ENCODE data around the gene SH2D1A. TPM values are rescaled to one million over a fixed set of nuclear protein-coding genes. Genes with fewer than 3 reads are reported as not detected.

The SH2D1A gene
- total RNA-seq, 1 donor from 2014 or later, result not detected

- Histone ChIP-seq H3F3A (ENCODE audit: low read depth) (no peaks in the 10 kb centered on the region), H4K20me1 (ENCODE audit: low read depth) (no peaks in the 10 kb centered on the region), H3K27me3 (no peaks in the 10 kb centered on the region), H3K9me3 (ENCODE audit: low read depth) (no peaks in the 10 kb centered on the region), H3K4me3 (no peak overlapping the region), H3K36me3 (no peaks in the 10 kb centered on the region), H3K4me1 (no peaks in the 10 kb centered on the region), H3K4me2 (no peak overlapping the region), H3K9ac (no peak overlapping the region), H3K27ac (no peak overlapping the region), H3K79me2 (ENCODE audit: low read depth) (no peaks in the 10 kb centered on the region), H2AFZ (replicated peaks) (no peak overlapping the region)
- no peak overlapping the region for H3K4me3 Mint-ChIP-seq
- TF ChIP-seq EZH2 (IDR thresholded peaks at IDR 0.05), result no peak
- TF ChIP-seq EZH2phosphoT487 (IDR thresholded peaks at IDR 0.05), result no peak
- no peak for TF ChIP-seq CTCF (IDR thresholded peaks at IDR 0.05)
- no peak for DNase-seq (ENCODE audit: low spot score)
- H3K36me3 Mint-ChIP-seq, result no peaks in the 10 kb centered on the region
- H3K27ac Mint-ChIP-seq, result no peak overlapping the region
- no peaks in the 10 kb centered on the region for H3K4me1 Mint-ChIP-seq
- H3K9me3 Mint-ChIP-seq, result no peaks in the 10 kb centered on the region
- no peaks in the 10 kb centered on the region for H3K27me3 Mint-ChIP-seq (ENCODE audit: insufficient read depth, low read depth)
These were observed 7.4 kb upstream of the SH2D1A start for GRCh38 chrX:124338733-124339514.

GRCh38 chrX:124341396-124342132 lies 4.8 kb upstream of the SH2D1A start:
- Histone ChIP-seq H3K9ac (no peak overlapping the region), H3K27ac (no peak overlapping the region), H3K27me3 (no peaks in the 10 kb centered on the region), H3K4me3 (no peak overlapping the region), H3K9me3 (ENCODE audit: low read depth) (no peaks in the 10 kb centered on the region), H3K4me1 (no peaks in the 10 kb centered on the region), H3K4me2 (no peak overlapping the region), H2AFZ (replicated peaks) (no peak overlapping the region), H3K36me3 (no peaks in the 10 kb centered on the region), H4K20me1 (ENCODE audit: low read depth) (no peaks in the 10 kb centered on the region), H3K79me2 (ENCODE audit: low read depth) (no peaks in the 10 kb centered on the region), H3F3A (ENCODE audit: low read depth) (no peaks in the 10 kb centered on the region)
- Mint-ChIP-seq H3K27me3 (ENCODE audit: insufficient read depth, low read depth) (no peaks in the 10 kb centered on the region), H3K4me1 (no peaks in the 10 kb centered on the region), H3K4me3 (no peak overlapping the region), H3K9me3 (no peaks in the 10 kb centered on the region), H3K36me3 (no peaks in the 10 kb centered on the region), H3K27ac (no peak overlapping the region)
- no peak for TF ChIP-seq EZH2phosphoT487 (IDR thresholded peaks at IDR 0.05)
- TF ChIP-seq EZH2 (IDR thresholded peaks at IDR 0.05), result no peak
- TF ChIP-seq CTCF (IDR thresholded peaks at IDR 0.05), result no peak
- no peak for DNase-seq (ENCODE audit: low spot score)

- Mint-ChIP-seq H3K4me3 (no peak overlapping the region), H3K9me3 (no peaks in the 10 kb centered on the region), H3K36me3 (no peaks in the 10 kb centered on the region), H3K4me1 (peaks cover 4% of the 10 kb centered on the region), H3K27ac (no peak overlapping the region), H3K27me3 (ENCODE audit: insufficient read depth, low read depth) (no peaks in the 10 kb centered on the region)
- no peak overlapping the region for H3K9ac ChIP-seq
- H3F3A ChIP-seq (ENCODE audit: low read depth), result no peaks in the 10 kb centered on the region
- no peak overlapping the region for H2AFZ ChIP-seq (replicated peaks)
- no peak overlapping the region for H3K4me2 ChIP-seq
- H3K4me1 ChIP-seq, result no peaks in the 10 kb centered on the region
- no peak for DNase-seq (ENCODE audit: low spot score)
- TF ChIP-seq EZH2 (IDR thresholded peaks at IDR 0.05), result no peak
- no peak for TF ChIP-seq CTCF (IDR thresholded peaks at IDR 0.05)
- no peak for TF ChIP-seq EZH2phosphoT487 (IDR thresholded peaks at IDR 0.05)
- H3K27me3 ChIP-seq, result no peaks in the 10 kb centered on the region
- no peaks in the 10 kb centered on the region for H3K9me3 ChIP-seq (ENCODE audit: low read depth)
- no peaks in the 10 kb centered on the region for H3K36me3 ChIP-seq
- H4K20me1 ChIP-seq (ENCODE audit: low read depth), result no peaks in the 10 kb centered on the region
- H3K27ac ChIP-seq, result no peak overlapping the region
- no peaks in the 10 kb centered on the region for H3K79me2 ChIP-seq (ENCODE audit: low read depth)
- no peak overlapping the region for H3K4me3 ChIP-seq
These were observed 4.0 kb upstream of the SH2D1A start for GRCh38 chrX:124342174-124342867.
